ENCODE measurements around the gene ATP6V1F. TPM values are rescaled to one million over a fixed set of nuclear protein-coding genes. Genes with fewer than 3 reads are reported as not detected.

ATP6V1F gene
- total RNA-seq, 1 donor from 2014 or later: 180 TPM

DNA sequence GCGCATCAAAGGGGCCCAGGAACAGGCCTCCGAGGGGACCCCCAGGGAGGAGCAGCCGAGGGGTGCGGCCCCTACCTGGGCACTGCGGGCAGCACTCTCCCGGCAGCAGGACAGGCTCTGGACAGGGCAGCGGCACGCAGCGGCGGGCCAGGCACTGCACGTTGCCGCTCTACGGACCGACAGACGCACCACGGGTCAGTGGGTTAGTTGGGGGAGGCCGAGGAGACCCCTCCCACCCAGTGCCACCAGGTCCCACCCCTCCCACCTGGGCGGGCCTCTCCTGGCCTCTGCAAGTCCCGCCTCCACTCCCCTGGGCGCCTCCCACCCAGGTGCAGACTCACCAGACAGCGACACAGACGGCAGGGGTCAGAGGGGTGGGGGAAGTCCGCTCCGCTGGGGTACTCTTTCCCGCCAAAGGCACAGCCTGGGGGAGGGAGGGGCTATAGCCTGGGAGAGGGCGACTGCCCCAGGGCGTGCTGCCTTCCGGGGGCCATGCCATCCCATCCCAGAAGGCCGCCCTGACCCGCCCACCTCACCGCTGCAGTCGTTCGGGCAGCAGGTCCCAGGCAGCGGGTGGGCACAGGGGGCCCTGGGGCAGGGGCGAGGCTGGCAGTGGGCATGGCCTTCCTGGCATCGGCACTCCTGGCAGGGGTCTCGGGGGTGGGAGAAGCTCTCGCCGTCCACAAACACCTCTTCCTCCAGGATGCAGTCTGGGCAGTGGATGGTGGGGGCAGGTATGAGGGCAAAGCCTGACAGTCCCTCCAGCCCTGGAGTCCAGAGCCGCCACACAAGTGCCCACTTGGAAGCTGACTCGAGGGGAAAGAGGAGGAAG lies 28.7 kb downstream of the ATP6V1F start:
- TF ChIP-seq, protein P1, sequence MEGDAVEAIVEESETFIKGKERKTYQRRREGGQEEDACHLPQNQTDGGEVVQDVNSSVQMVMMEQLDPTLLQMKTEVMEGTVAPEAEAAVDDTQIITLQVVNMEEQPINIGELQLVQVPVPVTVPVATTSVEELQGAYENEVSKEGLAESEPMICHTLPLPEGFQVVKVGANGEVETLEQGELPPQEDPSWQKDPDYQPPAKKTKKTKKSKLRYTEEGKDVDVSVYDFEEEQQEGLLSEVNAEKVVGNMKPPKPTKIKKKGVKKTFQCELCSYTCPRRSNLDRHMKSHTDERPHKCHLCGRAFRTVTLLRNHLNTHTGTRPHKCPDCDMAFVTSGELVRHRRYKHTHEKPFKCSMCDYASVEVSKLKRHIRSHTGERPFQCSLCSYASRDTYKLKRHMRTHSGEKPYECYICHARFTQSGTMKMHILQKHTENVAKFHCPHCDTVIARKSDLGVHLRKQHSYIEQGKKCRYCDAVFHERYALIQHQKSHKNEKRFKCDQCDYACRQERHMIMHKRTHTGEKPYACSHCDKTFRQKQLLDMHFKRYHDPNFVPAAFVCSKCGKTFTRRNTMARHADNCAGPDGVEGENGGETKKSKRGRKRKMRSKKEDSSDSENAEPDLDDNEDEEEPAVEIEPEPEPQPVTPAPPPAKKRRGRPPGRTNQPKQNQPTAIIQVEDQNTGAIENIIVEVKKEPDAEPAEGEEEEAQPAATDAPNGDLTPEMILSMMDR (IDR thresholded peaks at IDR 0.05): peak; percentile 7
- intact Hi-C loops (cut with DNase I): loop anchor here (10.0 kb wide), 1 partner anchor 193 kb away; no protein-coding TSS in a partner anchor
- Histone ChIP-seq H3K9me3 (no peaks in the 10 kb centered on the region), H3K27me3 (peaks cover 14% of the 10 kb centered on the region), H3K4me1 (no peaks in the 10 kb centered on the region), H3K36me3 (no peaks in the 10 kb centered on the region), H3K4me3 (peak overlapping the region; percentile 36), H3K27ac (no peak overlapping the region)
- peak; percentile 62 for DNase-seq
- ATAC-seq: peak; percentile 37

DNA sequence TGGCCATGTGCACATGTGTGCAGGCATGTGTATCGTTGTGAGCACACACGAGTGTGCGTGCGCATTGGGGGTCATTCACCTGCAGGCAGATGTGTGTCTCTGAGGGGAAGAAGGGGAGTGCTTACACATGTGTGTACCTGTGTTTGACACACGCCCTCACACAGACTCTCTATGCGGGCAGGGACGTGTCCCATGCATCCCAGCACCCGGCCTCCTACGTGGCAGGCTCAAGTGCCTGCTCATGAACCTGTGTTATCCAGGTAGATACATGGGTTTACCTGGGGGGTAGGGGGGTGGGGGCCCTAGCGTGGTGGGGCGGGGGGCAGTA lies 29.2 kb downstream of the ATP6V1F start:
- intact Hi-C loops (cut with DNase I): loop anchor here (10.0 kb wide), 1 partner anchor 193 kb away; no protein-coding TSS in a partner anchor
- DNase-seq: peak; percentile 35
- Histone ChIP-seq H3K27ac (no peak overlapping the region), H3K27me3 (peaks cover 14% of the 10 kb centered on the region), H3K4me1 (no peaks in the 10 kb centered on the region), H3K36me3 (no peaks in the 10 kb centered on the region), H3K4me3 (no peak overlapping the region), H3K9me3 (no peaks in the 10 kb centered on the region)
- ATAC-seq: no peak
- TF ChIP-seq, protein P1 (IDR thresholded peaks at IDR 0.05): no peak

DNA sequence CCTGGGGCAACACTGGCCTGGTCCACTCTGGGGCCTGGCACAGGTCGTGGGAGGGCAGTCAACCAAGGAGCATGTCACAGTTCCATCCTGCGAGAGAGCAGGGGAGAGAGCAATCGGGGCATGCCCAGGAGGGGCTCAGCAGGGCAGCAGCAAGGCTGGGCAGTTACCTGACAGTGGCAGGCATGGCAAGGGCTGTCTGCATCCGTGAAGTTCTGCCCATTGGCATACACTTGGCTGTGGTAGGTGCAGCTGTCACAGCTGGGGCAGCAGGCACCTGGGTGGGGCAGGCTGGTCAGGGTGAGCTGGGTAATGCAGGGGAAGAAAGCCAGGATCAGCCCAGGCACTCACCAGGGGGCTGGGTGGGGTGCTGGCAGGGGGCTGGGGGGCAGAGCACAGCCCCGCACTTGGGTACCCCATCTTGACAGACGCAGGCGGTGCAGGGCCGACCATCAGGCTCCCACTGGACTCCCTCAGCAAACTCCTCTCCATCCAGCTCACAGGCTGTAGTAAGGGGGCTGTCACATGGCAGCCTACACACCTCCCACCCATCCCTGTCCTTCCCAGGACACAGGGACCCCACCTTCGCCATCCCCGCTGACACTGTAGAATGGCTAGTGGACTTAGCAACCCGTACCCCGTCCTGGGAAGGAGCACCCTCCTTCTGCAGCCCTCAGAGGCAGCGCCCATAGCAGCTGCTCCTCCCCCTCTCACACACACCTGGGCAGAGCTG lies 30.0 kb downstream of the ATP6V1F start:
- no peaks in the 10 kb centered on the region for H3K36me3 ChIP-seq
- TF ChIP-seq, protein P1 (IDR thresholded peaks at IDR 0.05): no peak
- no peaks in the 10 kb centered on the region for H3K4me1 ChIP-seq
- H3K27ac ChIP-seq: no peak overlapping the region
- peak; percentile 62 for DNase-seq
- H3K27me3 ChIP-seq: peaks cover 14% of the 10 kb centered on the region
- ATAC-seq: no peak
- intact Hi-C loops (cut with DNase I): loop anchor here (10.0 kb wide), 1 partner anchor 192 kb away; no protein-coding TSS in a partner anchor
- no peak overlapping the region for H3K4me3 ChIP-seq
- H3K9me3 ChIP-seq: no peaks in the 10 kb centered on the region

DNA sequence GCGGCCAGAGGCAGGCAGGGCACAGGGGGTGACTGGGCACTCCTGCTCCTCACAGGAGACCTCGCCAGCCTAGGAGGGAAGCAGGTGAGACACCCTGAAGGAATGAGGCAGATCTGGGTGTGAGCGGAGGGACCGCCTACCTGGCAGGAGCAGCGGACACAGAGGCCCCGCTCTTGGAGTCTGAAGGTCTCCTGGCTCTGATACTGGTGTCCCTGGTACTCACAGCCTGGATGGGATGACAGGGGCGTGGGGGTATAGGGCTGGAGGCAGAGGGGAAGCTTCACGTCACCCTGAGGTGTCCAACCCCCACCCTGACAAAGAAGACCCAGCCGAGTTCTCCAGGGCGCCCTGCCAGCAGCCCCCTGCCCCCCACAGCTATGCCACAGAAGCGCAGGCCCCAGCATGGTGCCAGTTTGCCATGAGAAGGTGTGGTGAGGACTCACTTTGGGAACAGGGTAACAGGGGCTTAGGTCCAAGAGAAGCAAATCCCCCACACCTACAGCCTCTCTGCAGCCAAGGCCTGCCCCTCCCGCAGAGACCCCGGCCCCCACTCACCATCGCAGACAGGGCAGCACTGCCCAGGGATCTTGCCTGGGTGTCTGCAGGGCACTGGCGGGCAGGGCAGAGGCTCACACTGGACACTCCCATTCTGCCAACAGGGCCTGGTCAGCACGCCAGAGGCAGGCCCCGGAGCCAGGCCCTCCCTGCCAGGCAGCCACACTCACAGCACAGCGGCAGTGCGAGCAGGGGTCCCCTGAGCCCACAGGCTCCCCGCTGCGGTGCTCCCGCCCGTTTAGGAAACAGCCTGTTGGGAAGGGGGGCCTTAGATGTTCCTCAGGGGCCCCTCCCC lies 30.8 kb downstream of the ATP6V1F start:
- Histone ChIP-seq H3K4me1 (no peaks in the 10 kb centered on the region), H3K9me3 (no peaks in the 10 kb centered on the region), H3K36me3 (no peaks in the 10 kb centered on the region), H3K4me3 (no peak overlapping the region), H3K27ac (no peak overlapping the region), H3K27me3 (peaks cover 14% of the 10 kb centered on the region)
- ATAC-seq: peak; percentile 30
- intact Hi-C loops (cut with DNase I): loop anchor here (10.0 kb wide), 1 partner anchor 191 kb away; no protein-coding TSS in a partner anchor
- peak; percentile 62 for DNase-seq
- TF ChIP-seq, protein P1 (IDR thresholded peaks at IDR 0.05): no peak

DNA sequence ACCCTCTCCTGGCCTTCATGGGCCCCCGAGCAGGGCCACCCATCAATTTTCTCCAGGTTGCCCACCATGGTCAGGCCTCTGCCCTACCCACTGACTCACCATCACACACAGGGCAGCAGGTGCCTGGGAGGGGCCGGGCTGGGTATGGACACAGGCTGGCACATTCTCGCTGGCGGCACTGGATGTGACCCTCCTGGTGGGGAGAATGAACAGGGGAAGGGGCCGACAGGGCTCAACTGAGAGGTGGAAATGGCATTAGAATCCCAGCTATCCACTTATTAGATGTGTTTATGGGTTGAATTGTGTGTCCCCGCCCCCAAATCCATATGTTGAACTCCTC lies 31.4 kb downstream of the ATP6V1F start:
- no peak overlapping the region for H3K27ac ChIP-seq
- H3K4me1 ChIP-seq: no peaks in the 10 kb centered on the region
- TF ChIP-seq, protein P1 (IDR thresholded peaks at IDR 0.05): no peak
- peaks cover 14% of the 10 kb centered on the region for H3K27me3 ChIP-seq
- H3K9me3 ChIP-seq: no peaks in the 10 kb centered on the region
- H3K36me3 ChIP-seq: no peaks in the 10 kb centered on the region
- intact Hi-C loops (cut with DNase I): loop anchor here (10.0 kb wide), 1 partner anchor 191 kb away; no protein-coding TSS in a partner anchor
- DNase-seq: no peak
- no peak overlapping the region for H3K4me3 ChIP-seq
- no peak for ATAC-seq

Measured in upper lobe of right lung (tissue), 1 donor.